Smooth muscle cell (in vitro differentiated cells): ENCODE measurements around the gene NALCN. TPM values are rescaled to one million over a fixed set of nuclear protein-coding genes. Genes with fewer than 3 reads are reported as not detected.

Source experiments
- DNase-seq: peaks from one replicate; lab custom pipeline; 2025; ENCODE audit not compliant: unreplicated experiment; lab: John Stamatoyannopoulos, UW
- H2AFZ ChIP-seq: fragments of 200-600 bp; sonication (generic); 2 replicates; pipeline ENCODE4 v1.6.0; 2016; ENCODE audit warnings: antibody characterized with exemption, low read depth, mild to moderate bottlenecking
- H3F3A ChIP-seq: fragments of 200-600 bp; sonication (generic); 2 replicates; pipeline ENCODE4 v1.6.0; 2017; ENCODE audit warnings: antibody characterized with exemption, low read depth
- H3K27ac ChIP-seq: fragments of 200-600 bp; sonication (generic); 2 replicates; pipeline ENCODE4 v1.5.1; 2016; ENCODE audit warnings: low read depth, mild to moderate bottlenecking
- H3K27me3 ChIP-seq: fragments of 200-600 bp; sonication (generic); 2 replicates; pipeline ENCODE4 v1.6.1; 2016; ENCODE audit warnings: low read depth, mild to moderate bottlenecking
- H3K36me3 ChIP-seq: fragments of 200-600 bp; sonication (generic); 2 replicates; pipeline ENCODE4 v1.5.1; 2016; ENCODE audit warnings: low read depth
- H3K4me1 ChIP-seq: fragments of 200-600 bp; sonication (generic); 2 replicates; pipeline ENCODE4 v1.5.1; 2016; ENCODE audit warnings: low read depth
- H3K4me2 ChIP-seq: fragments of 200-600 bp; sonication (generic); 2 replicates; pipeline ENCODE4 v1.6.0; 2016; ENCODE audit warnings: mild to moderate bottlenecking
- H3K4me3 ChIP-seq: fragments of 200-600 bp; sonication (generic); 2 replicates; pipeline ENCODE4 v1.5.1; 2016; ENCODE audit warnings: mild to moderate bottlenecking
- H3K79me2 ChIP-seq: fragments of 200-600 bp; sonication (generic); 2 replicates; pipeline ENCODE4 v1.6.0; 2016; ENCODE audit warnings: low read depth, mild to moderate bottlenecking
- H3K9ac ChIP-seq: fragments of 200-600 bp; sonication (generic); 2 replicates; pipeline ENCODE4 v1.6.0; 2016; ENCODE audit warnings: low read depth
- H3K9me3 ChIP-seq: fragments of 200-600 bp; sonication (generic); replicated peaks from 2 replicates; pipeline ENCODE4 v1.5.1; 2016; ENCODE audit warnings: low read depth
- H4K20me1 ChIP-seq: fragments of 200-600 bp; sonication (generic); 2 replicates; pipeline ENCODE4 v1.6.0; 2016; ENCODE audit warnings: low read depth
- WGBS: methylation state at CpG from one replicate; pipeline ENCODE4 v1.1.7; 2016; ENCODE audit warnings: low lambda C conversion rate; 5-methylcytosine and 5-hydroxymethylcytosine counted together
- polyA plus RNA-seq: library from polyadenylated mRNA; unstranded; fragments of >200 nt; fragmentation: Nextera tagmentation; extraction: Ambion mirVana; gene quantifications from 2 replicates; pipeline ENCODE4 v1.2.1, GENCODE V29; 2016
- total RNA-seq: library from RNA; depleted of rRNA; stranded (reverse); fragments of >200 nt; gene quantifications from 2 replicates; pipeline ENCODE4 v1.2.3, GENCODE V29; 2014
- TF ChIP-seq, protein P1 (sequence below): fragments of 200-600 bp; sonication (generic); IDR thresholded peaks from 2 replicates; pipeline ENCODE4 v1.5.1; 2017; ENCODE audit warnings: borderline replicate concordance, mild to moderate bottlenecking, antibody characterized with exemption; ENCODE audit not compliant: insufficient read depth, poor library complexity, severe bottlenecking

The NALCN gene
- total and polyA plus RNA-seq, 2 experiments from 2014 or later: 4.1 to 6.0 TPM

DNA sequence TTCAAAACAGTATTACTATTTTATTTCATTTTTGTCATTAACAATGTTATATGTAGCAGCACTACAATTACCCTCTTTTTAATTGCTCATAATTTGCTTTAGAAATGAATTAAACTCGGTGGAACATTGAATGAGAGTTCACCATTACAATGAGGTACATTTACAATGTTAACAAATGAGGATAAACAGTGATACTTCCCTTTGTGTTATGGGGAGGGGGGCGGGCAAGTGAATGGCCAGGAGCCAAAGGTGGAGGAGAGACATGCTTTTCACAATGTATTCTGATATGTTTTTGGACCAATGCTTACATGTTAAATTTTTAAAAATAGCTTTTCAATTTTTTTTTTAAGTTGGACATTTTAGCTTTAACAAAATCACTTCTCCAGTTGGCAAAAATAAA is 34.2 kb downstream of the NALCN start:
- no peaks in the 10 kb centered on the region for H3K27me3 ChIP-seq
- H3K4me1 ChIP-seq: no peaks in the 10 kb centered on the region
- TF ChIP-seq, protein P1, sequence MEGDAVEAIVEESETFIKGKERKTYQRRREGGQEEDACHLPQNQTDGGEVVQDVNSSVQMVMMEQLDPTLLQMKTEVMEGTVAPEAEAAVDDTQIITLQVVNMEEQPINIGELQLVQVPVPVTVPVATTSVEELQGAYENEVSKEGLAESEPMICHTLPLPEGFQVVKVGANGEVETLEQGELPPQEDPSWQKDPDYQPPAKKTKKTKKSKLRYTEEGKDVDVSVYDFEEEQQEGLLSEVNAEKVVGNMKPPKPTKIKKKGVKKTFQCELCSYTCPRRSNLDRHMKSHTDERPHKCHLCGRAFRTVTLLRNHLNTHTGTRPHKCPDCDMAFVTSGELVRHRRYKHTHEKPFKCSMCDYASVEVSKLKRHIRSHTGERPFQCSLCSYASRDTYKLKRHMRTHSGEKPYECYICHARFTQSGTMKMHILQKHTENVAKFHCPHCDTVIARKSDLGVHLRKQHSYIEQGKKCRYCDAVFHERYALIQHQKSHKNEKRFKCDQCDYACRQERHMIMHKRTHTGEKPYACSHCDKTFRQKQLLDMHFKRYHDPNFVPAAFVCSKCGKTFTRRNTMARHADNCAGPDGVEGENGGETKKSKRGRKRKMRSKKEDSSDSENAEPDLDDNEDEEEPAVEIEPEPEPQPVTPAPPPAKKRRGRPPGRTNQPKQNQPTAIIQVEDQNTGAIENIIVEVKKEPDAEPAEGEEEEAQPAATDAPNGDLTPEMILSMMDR: no peak
- WGBS: 50% methylated on average over 2 of the region's 2 CpGs
- no peak overlapping the region for H3K4me3 ChIP-seq
- no peak overlapping the region for H3K27ac ChIP-seq
- H3K36me3 ChIP-seq: no peaks in the 10 kb centered on the region
- H3K9ac ChIP-seq: no peak overlapping the region
- no peak for DNase-seq
- H3K9me3 ChIP-seq: no peaks in the 10 kb centered on the region
- no peak overlapping the region for H2AFZ ChIP-seq
- no peaks in the 10 kb centered on the region for H3F3A ChIP-seq
- no peaks in the 10 kb centered on the region for H4K20me1 ChIP-seq
- no peak overlapping the region for H3K4me2 ChIP-seq
- H3K79me2 ChIP-seq: no peaks in the 10 kb centered on the region

DNA sequence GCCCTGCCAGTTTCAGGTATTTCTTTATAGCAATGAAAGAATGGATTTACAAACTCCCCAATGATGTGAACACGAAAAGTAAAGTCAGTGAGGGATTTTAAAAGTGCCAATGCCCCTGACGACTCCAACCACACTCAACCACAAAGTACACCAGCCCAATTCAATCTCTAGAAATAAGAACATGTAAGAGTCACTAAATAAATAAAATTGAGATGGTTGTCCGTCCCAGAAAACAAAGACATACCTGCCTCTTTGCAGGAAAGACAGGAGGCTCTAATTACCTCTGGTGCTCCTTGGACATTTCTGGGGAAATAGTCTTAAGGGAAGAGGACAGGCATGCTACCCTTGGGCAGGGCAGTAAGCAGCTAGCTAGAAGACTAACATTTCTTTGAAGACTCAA is 55.8 kb downstream of the NALCN start:
- no peak overlapping the region for H3K27ac ChIP-seq
- no peak overlapping the region for H2AFZ ChIP-seq
- TF ChIP-seq, protein P1: no peak
- no peak for DNase-seq
- no peaks in the 10 kb centered on the region for H3K36me3 ChIP-seq
- H3K27me3 ChIP-seq: no peaks in the 10 kb centered on the region
- H3K79me2 ChIP-seq: no peaks in the 10 kb centered on the region
- H3K9me3 ChIP-seq: no peaks in the 10 kb centered on the region
- H4K20me1 ChIP-seq: no peaks in the 10 kb centered on the region
- H3K9ac ChIP-seq: no peak overlapping the region
- WGBS: 80% methylated on average over 3 of the region's 3 CpGs
- no peaks in the 10 kb centered on the region for H3F3A ChIP-seq
- no peak overlapping the region for H3K4me3 ChIP-seq
- no peaks in the 10 kb centered on the region for H3K4me1 ChIP-seq
- no peak overlapping the region for H3K4me2 ChIP-seq

DNA sequence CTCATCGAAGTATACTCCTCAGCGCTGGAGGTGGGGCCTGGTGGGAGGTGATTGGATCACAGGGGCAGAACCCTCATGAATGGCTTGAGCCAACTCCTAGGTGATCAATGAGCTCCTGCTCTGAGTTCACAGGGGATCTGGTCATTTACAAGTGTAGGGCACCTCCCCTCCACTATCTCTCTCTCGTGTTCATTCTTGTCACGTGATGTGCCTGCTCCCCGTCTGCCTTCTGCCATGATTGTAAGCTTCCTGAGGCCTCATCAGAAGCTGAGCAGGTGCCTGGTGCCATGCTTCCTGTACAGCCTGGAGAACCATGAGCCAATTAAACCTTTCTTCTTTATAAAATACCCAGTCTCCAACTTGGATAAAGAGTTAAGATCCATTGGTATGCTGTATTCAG is 61.4 kb downstream of the NALCN start:
- Histone ChIP-seq H3K4me2 (no peak overlapping the region), H3K4me3 (no peak overlapping the region), H3K9ac (no peak overlapping the region), H3F3A (no peaks in the 10 kb centered on the region), H3K27me3 (no peaks in the 10 kb centered on the region), H3K9me3 (no peaks in the 10 kb centered on the region), H4K20me1 (no peaks in the 10 kb centered on the region), H2AFZ (no peak overlapping the region), H3K79me2 (no peaks in the 10 kb centered on the region), H3K27ac (no peak overlapping the region), H3K4me1 (no peaks in the 10 kb centered on the region), H3K36me3 (no peaks in the 10 kb centered on the region)
- TF ChIP-seq, protein P1: no peak
- 93% methylated on average over 5 of the region's 5 CpGs for WGBS
- DNase-seq: no peak

DNA sequence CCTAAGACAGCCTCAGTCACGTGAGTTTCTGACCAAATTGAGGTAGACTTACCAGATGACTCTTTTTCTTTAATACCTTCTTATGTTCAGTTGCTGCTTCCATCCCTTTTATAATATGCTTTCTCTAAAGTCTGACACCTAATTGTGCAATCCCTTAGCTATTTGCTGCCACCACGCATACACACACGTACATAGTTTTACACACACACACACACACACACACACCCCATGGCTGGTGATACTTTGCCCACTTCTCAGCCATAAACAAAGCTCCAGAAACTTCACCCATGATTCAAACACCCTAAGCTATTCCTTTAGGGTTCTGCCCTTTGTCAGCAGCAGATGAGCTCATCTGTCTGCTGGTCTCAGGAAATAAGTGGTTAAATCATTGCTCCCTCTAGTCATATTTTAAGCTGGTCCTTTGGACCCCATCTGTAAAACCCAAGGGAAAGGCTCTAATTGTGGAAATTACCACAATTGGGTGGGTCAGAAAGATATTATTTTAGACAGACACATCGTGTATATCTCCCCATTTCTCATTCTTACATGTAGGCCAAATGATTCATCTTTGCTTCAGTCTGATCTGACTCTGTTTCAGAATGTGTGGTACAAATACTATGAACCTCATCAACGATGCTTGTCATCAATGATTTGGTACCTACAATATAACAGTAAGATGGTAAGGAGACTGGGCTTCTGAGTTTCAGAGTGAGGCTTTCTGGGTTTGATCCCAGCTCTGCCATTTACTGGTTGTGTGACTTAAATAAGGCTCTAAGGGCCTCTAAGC is 69.2 kb downstream of the NALCN start:
- no peak for DNase-seq
- Histone ChIP-seq H3F3A (no peaks in the 10 kb centered on the region), H3K79me2 (no peaks in the 10 kb centered on the region), H3K36me3 (no peaks in the 10 kb centered on the region), H2AFZ (peak overlapping the region; percentile 3), H3K4me1 (no peaks in the 10 kb centered on the region), H4K20me1 (no peaks in the 10 kb centered on the region), H3K9me3 (no peaks in the 10 kb centered on the region), H3K27me3 (no peaks in the 10 kb centered on the region), H3K4me3 (no peak overlapping the region), H3K9ac (peak overlapping the region; percentile 6), H3K4me2 (peak overlapping the region; percentile 10), H3K27ac (peak overlapping the region; percentile 77)
- TF ChIP-seq, protein P1: no peak
- 59% methylated on average over 5 of the region's 5 CpGs for WGBS
